Stimulated activated CD8-positive, alpha-beta memory T cell treated with anti-CD3 and anti-CD28 coated beads, Interleukin-2, amount 100 ng/mL, for 48 hours (primary cell): ENCODE data around the gene SCARB1.

Source experiments
- DNase-seq, 2 donors: peaks; one replicate each; pipeline ENCODE4 v3.0.0-alpha.2; 2020; ENCODE audit warnings: low read depth in 2 of 2

The SCARB1 gene

DNA sequence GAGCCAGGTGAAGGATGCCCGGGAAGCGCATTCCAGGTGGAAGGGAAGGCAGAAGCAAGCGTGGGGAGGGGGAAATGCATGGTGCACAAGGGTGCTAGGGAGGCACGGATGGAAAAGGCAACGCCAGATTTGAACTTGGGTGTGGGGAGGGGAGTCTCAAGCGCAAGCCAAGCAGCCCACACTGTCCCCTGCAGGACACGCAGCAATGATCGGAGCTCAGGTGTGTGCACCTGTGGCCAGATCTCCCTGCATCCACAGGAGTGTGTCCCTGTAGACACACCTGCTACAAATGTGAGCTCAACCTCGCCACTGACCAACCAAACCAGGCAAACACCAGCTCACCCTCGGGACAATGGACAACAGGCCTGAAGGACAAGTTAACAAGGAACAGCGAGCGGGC is 63.2 kb downstream of the SCARB1 start:
- DNase-seq, result no peak

- DNase-seq, result no peak
Measured at GRCh38 chr12:124797321-124797720, 66.3 kb downstream of the SCARB1 start.

DNA sequence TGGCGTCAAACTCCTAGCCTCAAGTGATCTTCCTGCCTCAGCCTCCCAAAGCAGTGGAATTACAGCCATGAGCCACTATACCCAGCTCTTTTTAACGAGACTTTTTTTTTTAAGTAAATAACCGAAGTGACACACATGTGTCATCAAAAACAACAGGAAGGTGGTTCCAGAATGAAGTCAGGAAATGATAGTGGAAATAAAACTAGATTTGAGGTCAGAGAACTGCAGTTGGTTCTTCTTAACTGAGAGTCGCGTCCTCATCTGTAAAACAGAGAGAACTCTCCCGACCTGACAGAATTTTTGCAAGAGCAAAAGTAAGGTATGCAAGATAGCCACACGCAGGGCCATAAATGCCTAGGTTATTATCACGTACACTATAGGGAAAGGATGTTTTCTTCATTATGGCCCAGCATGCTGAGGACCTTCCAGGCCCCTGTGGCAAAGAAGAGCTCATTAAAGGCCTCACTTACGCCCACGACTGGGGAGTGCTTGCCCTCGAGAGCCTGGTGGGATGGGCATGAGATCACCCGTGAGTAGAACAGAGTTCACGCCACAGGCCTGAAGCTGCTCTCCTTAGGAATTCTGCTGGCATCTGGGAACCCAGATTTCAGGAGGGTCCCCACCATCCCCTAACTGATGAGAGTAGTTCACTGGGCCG is 67.2 kb downstream of the SCARB1 start:
- no peak for DNase-seq

DNA sequence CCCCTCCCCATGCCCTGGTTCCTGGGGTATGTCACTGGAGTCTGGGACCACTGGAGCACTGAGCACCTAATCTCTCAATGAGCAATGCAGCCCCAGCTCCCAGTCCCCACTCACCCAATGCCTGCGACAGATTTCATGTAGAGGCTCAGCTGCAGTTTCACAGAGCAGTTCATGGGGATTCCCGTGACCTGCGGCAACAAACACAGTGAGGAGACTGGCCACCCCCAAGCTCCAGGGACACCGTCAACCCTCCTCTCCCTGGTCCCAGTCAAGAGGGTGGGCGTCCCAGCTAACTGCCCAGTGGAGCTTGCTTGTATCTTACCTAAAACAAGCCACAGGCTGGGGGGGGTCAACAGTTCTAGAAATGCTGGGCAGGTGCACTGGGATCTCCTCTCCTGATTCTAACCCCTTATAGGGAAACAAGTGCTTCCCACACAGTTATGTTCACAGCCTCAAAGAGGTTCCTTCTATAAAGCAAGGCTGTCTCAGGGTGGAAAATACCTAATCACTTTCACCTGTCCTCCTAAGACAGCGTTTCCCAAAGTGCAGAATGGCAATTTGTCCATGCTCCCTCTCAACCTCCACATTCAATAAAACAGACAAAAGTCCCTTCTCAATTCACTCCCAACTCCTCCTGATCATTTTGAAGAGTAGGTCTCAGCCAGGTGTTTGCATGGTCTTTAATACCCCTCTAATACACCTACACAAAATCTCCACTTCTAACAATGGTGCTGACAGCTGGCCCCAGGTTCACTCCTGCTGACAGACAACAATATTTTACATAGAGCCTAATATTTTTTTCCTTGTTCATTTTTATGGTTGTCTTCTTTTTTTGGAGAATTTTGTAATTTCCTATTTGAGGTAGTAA is 68.3 kb downstream of the SCARB1 start:
- no peak for DNase-seq

GRCh38 chr12:124792961-124793441 is 70.7 kb downstream of the SCARB1 start:
- DNase-seq, result no peak

DNA sequence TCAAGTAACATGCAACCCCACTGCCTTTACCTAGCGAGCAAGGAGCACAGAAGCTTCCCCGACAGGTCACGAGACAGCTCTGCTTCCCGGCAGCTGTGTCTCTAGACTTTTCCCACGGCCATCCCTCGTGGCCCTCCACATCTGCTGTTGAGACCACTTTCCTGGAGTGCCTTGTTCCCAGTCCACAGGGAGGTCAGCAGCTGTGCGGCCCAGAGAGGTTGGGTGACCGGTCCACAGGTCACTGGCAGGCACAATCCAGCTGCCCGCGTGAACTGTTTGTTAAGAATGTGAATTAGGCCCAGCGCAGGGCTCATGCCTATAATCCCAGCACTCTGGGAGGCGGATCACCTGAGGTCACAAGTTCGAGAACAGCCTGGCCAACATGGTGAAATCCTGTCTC is 71.5 kb downstream of the SCARB1 start:
- DNase-seq, result no peak

GRCh38 chr12:124790650-124791400 is 72.8 kb downstream of the SCARB1 start:
- no peak for DNase-seq

DNA sequence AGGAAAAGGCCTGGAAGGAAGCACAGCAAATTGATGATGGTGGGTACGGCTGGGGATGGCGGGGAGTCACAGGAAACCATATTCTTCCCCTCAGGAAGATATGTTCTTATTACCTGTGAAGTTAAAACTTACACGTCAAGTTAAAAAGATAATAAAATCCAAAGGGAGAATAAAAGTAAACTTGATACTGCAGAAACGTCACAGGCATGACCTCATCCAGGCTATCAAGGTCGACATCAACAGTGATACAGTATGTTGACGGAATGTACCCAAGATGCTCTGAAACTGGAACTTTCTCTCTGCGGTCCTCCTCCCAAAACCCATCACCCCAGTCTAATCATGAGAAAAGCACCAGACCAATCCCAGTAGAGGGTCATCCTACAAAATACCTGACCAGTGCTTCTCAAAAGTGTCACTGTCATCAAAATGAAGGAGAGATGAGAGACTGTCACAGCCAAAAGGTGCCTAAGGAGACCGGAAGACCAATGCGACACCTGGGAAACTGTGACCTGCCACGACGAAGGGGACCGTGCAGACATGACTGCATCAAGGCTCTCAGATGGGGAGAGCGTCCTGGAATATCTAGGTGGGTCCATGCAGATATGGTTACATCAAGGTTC is 74.6 kb downstream of the SCARB1 start:
- no peak for DNase-seq

DNA sequence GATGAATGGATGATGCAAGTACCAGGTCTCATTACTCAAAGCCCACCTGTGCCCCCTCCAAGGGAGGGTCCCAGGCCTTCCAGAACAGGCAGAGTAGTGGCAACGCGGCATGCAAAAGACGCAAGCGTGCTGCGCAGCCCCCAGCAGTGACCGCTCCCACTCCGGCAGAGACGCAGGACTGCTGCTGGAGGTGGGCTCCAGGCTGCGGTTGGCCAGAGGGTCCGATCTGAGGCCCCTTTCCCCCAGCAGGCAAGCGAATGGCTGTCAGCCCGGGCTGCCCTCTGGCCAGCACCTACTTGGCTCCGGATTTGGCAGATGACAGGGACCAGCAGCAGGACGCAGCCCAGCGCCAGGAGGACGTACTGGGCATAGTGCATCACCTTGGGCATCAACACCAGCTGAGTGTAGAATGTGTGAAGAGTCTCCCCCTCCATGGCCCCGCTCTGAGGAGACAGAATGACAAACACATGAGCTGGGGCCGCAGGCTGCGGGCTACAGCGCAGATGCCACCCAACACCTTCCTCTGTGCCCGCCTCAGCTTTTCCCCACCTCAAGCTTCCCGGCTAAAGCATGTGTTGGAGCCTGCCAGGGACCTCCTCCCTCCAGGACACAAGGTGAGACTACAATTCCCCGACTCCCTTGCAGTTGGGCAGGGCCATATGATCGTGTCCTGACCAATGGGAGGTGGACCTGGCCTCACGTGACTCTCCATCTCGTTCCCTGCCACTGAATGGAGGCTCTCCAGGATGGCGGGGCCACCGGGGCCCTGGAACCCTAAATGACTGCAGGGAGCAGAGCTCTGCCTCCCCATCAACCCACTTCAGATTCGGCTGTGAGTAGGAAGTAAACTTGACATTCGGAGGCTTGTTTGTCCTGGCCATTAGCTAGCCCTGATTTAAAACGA is 77.4 kb downstream of the SCARB1 start:
- no peak for DNase-seq

DNA sequence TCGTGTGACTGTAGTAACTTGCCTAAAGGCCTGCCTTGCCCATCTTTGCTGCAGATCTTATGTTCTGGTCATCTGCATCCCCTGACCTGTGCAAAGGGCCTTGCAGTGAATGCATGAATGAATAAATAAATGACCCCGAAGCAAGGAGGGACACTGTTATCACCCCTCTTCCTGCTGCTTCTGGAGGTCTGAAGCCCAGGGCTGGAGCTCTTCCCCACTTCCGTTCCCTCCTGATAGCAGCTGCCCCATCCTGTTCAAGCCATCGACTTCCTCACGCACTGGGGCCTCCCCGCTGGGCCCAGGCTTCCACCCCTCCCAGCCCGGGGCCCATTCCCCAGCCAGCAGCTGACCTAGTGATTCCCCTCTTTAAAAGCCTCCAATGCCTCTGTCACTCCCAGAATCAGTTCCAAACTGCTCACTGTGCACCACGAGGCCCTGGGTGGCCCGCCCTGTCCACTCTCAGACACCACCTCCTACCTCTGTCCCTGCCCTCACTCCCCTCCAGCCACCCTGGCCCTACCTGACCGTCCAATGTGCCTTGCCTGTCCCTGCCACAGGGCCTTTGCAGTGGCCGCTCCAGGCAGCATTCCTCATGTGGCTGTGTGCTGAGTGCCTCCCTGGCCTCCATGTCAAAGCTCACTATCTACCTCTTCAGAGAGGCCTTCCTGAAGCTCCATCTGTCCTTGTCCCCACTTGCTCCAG is 78.6 kb downstream of the SCARB1 start:
- DNase-seq, result no peak

GRCh38 chr12:124783087-124783486 is 80.6 kb downstream of the SCARB1 start:
- no peak for DNase-seq

DNA sequence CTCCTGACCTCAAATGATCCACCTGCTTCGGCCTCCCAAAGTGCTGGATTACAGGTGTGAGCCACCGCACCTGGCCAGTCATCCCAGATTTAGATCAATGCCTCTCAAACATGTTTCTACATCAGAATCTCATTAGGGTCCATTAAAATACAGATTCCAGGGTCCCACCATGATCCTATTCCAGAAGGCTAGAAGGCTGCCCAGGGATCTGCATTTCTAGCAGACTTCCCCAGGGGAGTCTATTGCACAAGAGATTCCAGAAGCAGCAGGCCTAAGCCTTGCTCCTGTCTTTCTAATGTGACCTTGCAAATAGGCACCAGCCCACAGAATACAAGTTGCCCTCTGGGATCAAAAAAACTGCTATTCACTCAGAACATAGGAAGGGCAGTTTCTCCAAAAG is 81.5 kb downstream of the SCARB1 start:
- DNase-seq, result no peak

DNA sequence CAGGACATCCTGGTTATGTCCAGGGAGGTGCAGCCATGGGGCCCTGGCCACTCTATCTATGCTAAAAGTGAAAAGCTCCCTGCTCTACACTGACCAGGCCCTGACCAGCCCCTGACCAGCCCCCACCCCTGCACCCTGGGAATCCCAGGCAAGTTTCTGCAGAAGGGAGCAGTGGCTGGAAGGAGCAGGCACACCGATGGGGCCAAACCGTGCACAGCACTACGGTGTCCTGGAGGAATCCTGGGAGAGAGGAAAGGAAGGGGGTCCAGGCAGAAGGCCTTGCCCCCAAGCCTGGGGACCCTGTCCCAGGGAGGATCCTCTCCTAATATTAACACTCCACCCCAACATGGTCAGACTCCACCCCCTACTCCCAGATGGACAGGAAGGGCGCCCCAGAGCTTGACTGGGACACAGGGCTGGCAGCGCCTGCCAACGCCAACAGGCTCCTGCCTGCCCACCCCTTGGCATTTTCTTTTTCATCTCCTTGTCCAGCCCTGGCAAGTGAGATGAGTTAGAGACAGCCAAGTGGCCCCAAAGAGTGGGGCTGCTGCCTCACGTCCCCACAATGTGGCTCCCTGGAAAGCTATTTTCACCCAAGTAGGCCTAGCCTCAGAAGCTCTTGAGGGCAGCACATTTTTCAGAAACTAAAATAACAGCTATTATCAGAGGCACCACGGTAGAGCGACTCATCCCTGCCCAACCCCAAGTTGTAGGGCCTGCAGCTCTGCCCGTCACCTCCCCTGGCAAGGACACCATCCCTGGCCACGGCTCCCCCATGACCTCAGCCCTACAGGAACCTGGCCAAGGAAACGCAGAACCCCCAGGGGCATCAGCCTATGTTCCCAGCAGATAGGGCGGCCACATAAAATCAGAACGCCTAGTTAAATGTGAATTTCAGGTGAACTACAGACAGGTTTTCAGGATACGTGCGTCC is 82.6 kb downstream of the SCARB1 start:
- no peak for DNase-seq

DNA sequence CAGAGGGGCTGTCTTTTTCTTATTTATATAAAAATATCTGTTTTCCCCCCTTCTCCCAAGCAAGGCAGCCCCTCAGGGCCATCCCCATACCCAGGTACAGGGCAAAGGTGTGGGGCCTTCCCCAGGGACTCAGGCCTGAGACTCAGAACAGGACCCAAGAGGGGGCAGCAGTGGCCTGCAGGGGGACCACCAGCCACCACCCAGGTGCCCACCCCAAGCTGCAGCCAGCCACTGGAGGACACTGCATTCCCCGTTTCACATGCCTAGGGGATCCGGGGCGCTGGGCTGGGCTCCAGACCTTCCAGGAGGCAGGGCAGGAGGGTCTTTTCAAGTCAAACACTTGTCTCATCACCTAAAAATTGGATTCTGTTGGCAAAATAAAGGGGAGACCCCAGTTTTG is 83.3 kb downstream of the SCARB1 start:
- no peak for DNase-seq

GRCh38 chr12:124779161-124780141 is 84.2 kb downstream of the SCARB1 start:
- no peak for DNase-seq

- DNase-seq, result no peak
Measured at GRCh38 chr12:124778411-124778810, 85.3 kb downstream of the SCARB1 start.

GRCh38 chr12:124777399-124778372 is 86.0 kb downstream of the SCARB1 start:
- no peak for DNase-seq
